Measurements from ENCODE around the gene CD164. TPM values are rescaled to one million over a fixed set of nuclear protein-coding genes. Genes with fewer than 3 reads are reported as not detected.

The CD164 gene
- total RNA-seq, 2 donors from 2014 or later = 99.8 to 129 TPM

DNA sequence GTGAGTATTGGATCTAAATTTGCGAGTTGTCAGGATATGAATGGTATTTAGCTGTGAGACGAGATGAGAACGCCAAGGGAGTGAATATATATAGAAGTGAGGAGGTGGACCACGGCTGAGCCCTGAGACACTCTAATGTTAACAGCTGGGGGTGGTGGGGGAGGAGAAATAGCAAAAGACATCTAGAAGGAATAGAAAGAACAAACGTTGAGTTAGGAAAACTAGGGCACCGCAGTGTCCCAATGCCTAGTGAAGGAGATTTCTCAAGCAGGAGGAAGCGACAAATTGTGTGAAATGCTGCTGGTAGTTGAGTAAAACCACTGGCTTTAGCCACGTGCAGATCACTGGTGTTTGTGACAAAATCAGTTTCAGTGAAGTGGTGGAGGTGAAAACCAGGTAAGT is 56.9 kb downstream of the CD164 start:
- no peak overlapping the region for H3K4me3 ChIP-seq
- DNase-seq (ENCODE audit: low spot score) = no peak
- H3K9me3 ChIP-seq = no peaks in the 10 kb centered on the region
- H3K27ac ChIP-seq = no peak overlapping the region
- H3K4me1 ChIP-seq = peaks cover 0 to 19% of the 10 kb centered on the region in 2 donors
- H3K36me3 ChIP-seq = no peaks in the 10 kb centered on the region
- no peak for TF ChIP-seq CTCF (IDR thresholded peaks at IDR 0.05)
- no peaks in the 10 kb centered on the region for H3K27me3 ChIP-seq

DNA sequence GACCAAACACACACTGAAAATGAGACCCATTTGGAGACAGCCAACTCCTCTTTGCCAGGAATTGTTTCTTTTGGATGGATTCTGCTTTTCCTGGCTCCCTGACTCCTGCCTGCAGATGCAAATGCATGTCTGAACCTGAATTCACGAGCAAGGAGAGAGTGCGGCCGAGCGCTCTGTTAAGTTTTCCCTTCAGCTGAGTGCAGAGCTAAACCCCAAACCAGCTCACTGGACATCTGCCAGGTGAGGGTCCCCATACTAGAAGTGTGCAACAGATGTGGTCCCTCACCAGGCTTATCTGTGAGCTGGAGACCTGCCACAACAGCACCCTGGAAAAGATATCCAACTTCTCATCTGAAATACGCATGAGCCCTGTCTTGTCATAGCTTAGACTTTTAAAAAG is 59.0 kb downstream of the CD164 start:
- TF ChIP-seq CTCF (IDR thresholded peaks at IDR 0.05) = no peak
- Histone ChIP-seq H3K27ac (no peak overlapping the region), H3K36me3 (no peaks in the 10 kb centered on the region), H3K4me1 (peaks cover 0 to 28% of the 10 kb centered on the region in 2 donors), H3K4me3 (no peak overlapping the region), H3K9me3 (no peaks in the 10 kb centered on the region), H3K27me3 (no peaks in the 10 kb centered on the region)
- no peak for DNase-seq (ENCODE audit: low spot score)

GRCh38 chr6:109322825-109323224 is 59.4 kb downstream of the CD164 start:
- no peak overlapping the region for H3K4me3 ChIP-seq
- peaks cover 0 to 30% of the 10 kb centered on the region in 2 donors for H3K4me1 ChIP-seq
- no peaks in the 10 kb centered on the region for H3K36me3 ChIP-seq
- H3K9me3 ChIP-seq = no peaks in the 10 kb centered on the region
- H3K27me3 ChIP-seq = no peaks in the 10 kb centered on the region
- H3K27ac ChIP-seq = no peak overlapping the region
- no peak for TF ChIP-seq CTCF (IDR thresholded peaks at IDR 0.05)
- DNase-seq (ENCODE audit: low spot score) = no peak

GRCh38 chr6:109321752-109322151 is 60.5 kb downstream of the CD164 start:
- H3K4me1 ChIP-seq = peaks cover 0 to 33% of the 10 kb centered on the region in 2 donors
- no peak overlapping the region for H3K4me3 ChIP-seq
- no peaks in the 10 kb centered on the region for H3K36me3 ChIP-seq
- no peaks in the 10 kb centered on the region for H3K9me3 ChIP-seq
- no peak for TF ChIP-seq CTCF (IDR thresholded peaks at IDR 0.05)
- no peaks in the 10 kb centered on the region for H3K27me3 ChIP-seq
- no peak overlapping the region for H3K27ac ChIP-seq
- DNase-seq (ENCODE audit: low spot score) = no peak

DNA sequence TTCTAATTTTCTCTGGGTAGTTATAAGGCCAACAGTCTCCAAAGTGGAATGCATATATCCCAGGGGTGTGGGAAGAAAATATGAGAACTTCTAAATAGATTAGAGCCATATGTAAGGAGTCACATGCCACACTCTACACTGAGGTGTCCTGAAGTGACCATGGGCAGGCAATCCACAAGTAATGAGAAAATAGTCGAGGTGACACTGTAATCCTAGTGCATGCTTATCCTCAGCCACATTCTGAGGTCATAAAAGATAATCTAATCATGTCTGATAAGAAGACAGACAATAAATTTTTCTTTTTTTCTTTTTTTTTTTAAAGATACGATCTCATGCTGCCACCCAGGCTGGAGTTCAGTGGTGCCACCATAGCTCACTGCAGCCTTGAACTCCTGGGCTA is 62.2 kb downstream of the CD164 start:
- H3K4me1 ChIP-seq = peaks cover 0 to 28% of the 10 kb centered on the region in 2 donors
- no peak overlapping the region for H3K27ac ChIP-seq
- no peaks in the 10 kb centered on the region for H3K27me3 ChIP-seq
- TF ChIP-seq CTCF (IDR thresholded peaks at IDR 0.05) = no peak
- no peaks in the 10 kb centered on the region for H3K9me3 ChIP-seq
- H3K36me3 ChIP-seq = no peaks in the 10 kb centered on the region
- no peak for DNase-seq (ENCODE audit: low spot score)
- H3K4me3 ChIP-seq = no peak overlapping the region

DNA sequence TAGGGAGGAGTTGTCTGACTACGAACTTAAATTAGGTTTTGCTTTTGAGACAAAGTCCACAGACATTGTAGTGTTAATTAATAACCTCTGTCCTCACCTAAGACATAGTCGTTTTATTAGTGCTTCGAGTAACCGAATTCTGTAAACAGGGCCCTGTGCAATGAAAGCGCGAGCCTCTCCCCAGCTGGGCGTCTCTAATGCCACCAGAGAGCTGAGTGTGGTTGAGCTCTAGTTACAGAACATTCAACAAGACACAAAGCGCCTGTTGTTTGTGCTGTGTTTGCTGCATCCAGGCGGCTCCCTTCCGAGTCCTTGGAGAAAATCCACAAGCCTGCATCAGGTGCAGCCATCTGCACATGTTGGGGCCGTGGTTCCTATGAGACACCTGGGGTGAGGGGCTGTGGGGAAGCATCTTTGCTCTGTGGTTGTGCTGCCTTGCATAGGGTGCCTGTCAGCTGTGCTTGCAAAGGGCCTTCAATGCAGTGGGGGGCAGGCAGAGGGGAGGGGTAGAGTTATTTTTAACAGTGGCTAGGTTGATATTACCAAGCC is 63.9 kb downstream of the CD164 start:
- H3K9me3 ChIP-seq = no peaks in the 10 kb centered on the region
- DNase-seq (ENCODE audit: low spot score) = no peak
- H3K4me1 ChIP-seq = peaks cover 0 to 21% of the 10 kb centered on the region in 2 donors
- no peaks in the 10 kb centered on the region for H3K36me3 ChIP-seq
- no peaks in the 10 kb centered on the region for H3K27me3 ChIP-seq
- H3K4me3 ChIP-seq = no peak overlapping the region
- TF ChIP-seq CTCF (IDR thresholded peaks at IDR 0.05) = no peak
- H3K27ac ChIP-seq = peak overlapping the region; percentile 17 to 52

Measured in right atrium auricular region (tissue), 2 donors.